Aorta (tissue), 4 donors: ENCODE measurements around the gene ADAP1. TPM values are rescaled to one million over a fixed set of nuclear protein-coding genes. Genes with fewer than 3 reads are reported as not detected.

ENCODE experiments used
- polyA plus RNA-seq, 2 donors: library from polyadenylated mRNA; stranded (reverse); fragments of 200-250 nt; gene quantifications; one replicate each; pipeline ENCODE4 v1.2.3, GENCODE V29; 2013
- total RNA-seq, 2 donors: library from RNA; stranded (reverse); fragmentation: NEBNext Ultra II Directional; extraction: Animal tissue kit (Norgen Biotek cat#: 25700); gene quantifications; one replicate each; pipeline ENCODE4 v1.2.1, GENCODE V29; 2021
- donor health status: healthy with polysubstance abuse.
- donor health status: Bipolar disorder and iron deficiency.
- donor health status: DM: no; HTN: no; CAD: no.
- donor health status: DM: yes; HTN: yes; CAD: no.

ADAP1 gene
- total and polyA plus RNA-seq, 4 donors: 4.3 to 16.9 (median 11.4) TPM

Other genes with a start within 250 kb of the ADAP1 start
- gene DNAAF5, start 228.0 kb downstream of the ADAP1 start, total RNA-seq: 10 to 100 TPM; 12.4 to 16.6 TPM
- 10 to 100 TPM in 1 of 2 donors, 1 to 10 TPM in 1; 4.1 to 16.8 TPM for gene DNAAF5, start 228.0 kb downstream of the ADAP1 start, polyA plus RNA-seq
- gene PRKAR1B, start 227.4 kb downstream of the ADAP1 start, total RNA-seq: 10 to 100 TPM in 1 of 2 donors, 1 to 10 TPM in 1; 6.6 to 13.7 TPM
- gene PRKAR1B, start 227.4 kb downstream of the ADAP1 start, polyA plus RNA-seq: 10 to 100 TPM; 14.5 to 16.2 TPM
- gene SUN1, start 122.2 kb downstream of the ADAP1 start, total RNA-seq: 100 to 1,000 TPM; 200 to 236 TPM
- gene SUN1, start 122.2 kb downstream of the ADAP1 start, polyA plus RNA-seq: 100 to 1,000 TPM in 1 of 2 donors, 10 to 100 TPM in 1; 36.3 to 120 TPM
- 10 to 100 TPM; 19.9 to 22.7 TPM for gene GET4, start 78.1 kb downstream of the ADAP1 start, total RNA-seq
- 10 to 100 TPM; 16.5 to 58.3 TPM for gene GET4, start 78.1 kb downstream of the ADAP1 start, polyA plus RNA-seq
- 10 to 100 TPM; 10.8 to 17.0 TPM for gene COX19, start 20.9 kb upstream of the ADAP1 start, total RNA-seq
- 1 to 10 TPM; 3.1 to 6.7 TPM for gene COX19, start 20.9 kb upstream of the ADAP1 start, polyA plus RNA-seq
- gene CYP2W1, start 28.5 kb upstream of the ADAP1 start, total RNA-seq: not detected
- gene CYP2W1, start 28.5 kb upstream of the ADAP1 start, polyA plus RNA-seq: not detected
- gene GPR146, start 89.9 kb upstream of the ADAP1 start, total RNA-seq: 10 to 100 TPM; 17.4 to 44.2 TPM
- 1 to 10 TPM; 2.2 to 3.5 TPM for gene GPR146, start 89.9 kb upstream of the ADAP1 start, polyA plus RNA-seq
- 10 to 100 TPM in 1 of 2 donors, 1 to 10 TPM in 1; 4.5 to 11.2 TPM for gene GPER1, start 133.4 kb upstream of the ADAP1 start, total RNA-seq
- gene GPER1, start 133.4 kb upstream of the ADAP1 start, polyA plus RNA-seq: 1 to 10 TPM; 2.8 to 5.0 TPM
- gene ZFAND2A, start 205.5 kb upstream of the ADAP1 start, total RNA-seq: 10 to 100 TPM; 18.8 to 24.8 TPM
- gene ZFAND2A, start 205.5 kb upstream of the ADAP1 start, polyA plus RNA-seq: 10 to 100 TPM; 54.7 to 64.6 TPM